Peyer's patch (tissue), 4 donors: ENCODE measurements around the gene E4F1. TPM values are rescaled to one million over a fixed set of nuclear protein-coding genes. Genes with fewer than 3 reads are reported as not detected.
A peak's percentile ranks its signal among the peaks of the same experiment; 100 is the strongest.
"Not testable (repeated sequence)": the region's sequence is repeated elsewhere in the genome, so short reads cannot be mapped to it uniquely, and the experiment has no call there.

Source experiments
- DNase-seq, 3 donors: peaks; one replicate each; pipeline ENCODE4 v3.0.0-alpha.2; 2017 to 2019
- H3K27ac ChIP-seq, 4 donors: fragments of 200-600 bp; sonication (generic); one replicate each; pipeline ENCODE4 v1.5.1; 2016 to 2019
- H3K27me3 ChIP-seq, 2 donors: fragments of 200-600 bp; sonication (generic); one replicate each; pipeline ENCODE4 v1.5.1; 2019
- H3K36me3 ChIP-seq, 3 donors: fragments of 200-600 bp; sonication (generic); one replicate each; pipeline ENCODE4 v1.5.1; 2016 to 2019
- H3K4me1 ChIP-seq, 4 donors: fragments of 200-600 bp; sonication (generic); one replicate each; pipeline ENCODE4 v1.5.1; 2016 to 2019
- H3K4me3 ChIP-seq, 4 donors: fragments of 200-600 bp; sonication (generic); 1 replicate in 3 of 4; 2 replicates in 1 of 4; pipeline ENCODE4 v1.5.1; 2016 to 2019; ENCODE audit warnings: mild to moderate bottlenecking in 1 of 4
- H3K9me3 ChIP-seq, 4 donors: fragments of 200-600 bp; sonication (generic); one replicate each; pipeline ENCODE4 v1.5.1; 2016 to 2019; ENCODE audit warnings: mild to moderate bottlenecking in 1 of 4
- POLR2A ChIP-seq, 2 donors: fragments of 450-650 bp; IDR thresholded peaks; one replicate each; pipeline ENCODE4 v1.5.1; 2017; ENCODE audit warnings: antibody characterized with exemption in 2 of 2, mild to moderate bottlenecking in 2 of 2, moderate library complexity in 2 of 2
- total RNA-seq, 4 donors: library from RNA; depleted of rRNA; stranded (reverse); fragments of >200 nt; gene quantifications; one replicate each; pipeline ENCODE4 v1.1.0, GENCODE V29; 2016
- TF ChIP-seq, protein P1 (sequence below), 6 experiments: fragments of 450-650 bp in 4 of 6; fragments of 200-600 bp in 2 of 6; sonication (generic) in 1 of 6; IDR thresholded peaks; one replicate each; pipeline ENCODE4 v1.5.1; 2017 to 2019; ENCODE audit warnings: antibody characterized with exemption in 6 of 6, mild to moderate bottlenecking in 3 of 6, moderate library complexity in 1 of 6

Gene E4F1
- total RNA-seq, 4 donors from 2014 or later: 35.6 to 124 (median 76.2) TPM

DNA sequence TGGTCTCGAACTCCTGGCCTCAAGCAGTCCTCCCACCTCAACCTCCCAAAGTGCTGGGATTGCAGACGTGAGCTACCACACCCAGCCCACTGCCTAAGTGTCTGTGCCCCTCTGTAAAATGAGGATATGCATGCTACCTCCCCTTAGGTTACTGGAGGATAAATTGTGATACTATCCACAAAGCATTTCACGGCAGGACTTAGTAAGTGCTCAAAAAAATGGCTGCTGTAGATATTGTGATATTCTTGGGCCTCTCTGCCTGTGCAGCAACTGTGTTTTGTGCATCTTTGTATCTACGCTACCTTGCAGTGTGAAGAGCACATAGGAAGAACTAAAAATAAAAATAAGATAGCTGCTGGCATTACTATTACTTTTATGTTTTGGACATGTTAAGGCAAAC lies 25.1 kb upstream of the E4F1 start:
- no peak for DNase-seq
- Histone ChIP-seq H3K4me1 (peaks cover 0 to 19% (median 13%) of the 10 kb centered on the region in 4 donors), H3K4me3 (no peak overlapping the region), H3K27ac (no peak overlapping the region), H3K36me3 (no peaks in the 10 kb centered on the region), H3K9me3 (no peaks in the 10 kb centered on the region), H3K27me3 (peaks cover 0 to 27% of the 10 kb centered on the region in 2 donors)
- TF ChIP-seq, protein P1, sequence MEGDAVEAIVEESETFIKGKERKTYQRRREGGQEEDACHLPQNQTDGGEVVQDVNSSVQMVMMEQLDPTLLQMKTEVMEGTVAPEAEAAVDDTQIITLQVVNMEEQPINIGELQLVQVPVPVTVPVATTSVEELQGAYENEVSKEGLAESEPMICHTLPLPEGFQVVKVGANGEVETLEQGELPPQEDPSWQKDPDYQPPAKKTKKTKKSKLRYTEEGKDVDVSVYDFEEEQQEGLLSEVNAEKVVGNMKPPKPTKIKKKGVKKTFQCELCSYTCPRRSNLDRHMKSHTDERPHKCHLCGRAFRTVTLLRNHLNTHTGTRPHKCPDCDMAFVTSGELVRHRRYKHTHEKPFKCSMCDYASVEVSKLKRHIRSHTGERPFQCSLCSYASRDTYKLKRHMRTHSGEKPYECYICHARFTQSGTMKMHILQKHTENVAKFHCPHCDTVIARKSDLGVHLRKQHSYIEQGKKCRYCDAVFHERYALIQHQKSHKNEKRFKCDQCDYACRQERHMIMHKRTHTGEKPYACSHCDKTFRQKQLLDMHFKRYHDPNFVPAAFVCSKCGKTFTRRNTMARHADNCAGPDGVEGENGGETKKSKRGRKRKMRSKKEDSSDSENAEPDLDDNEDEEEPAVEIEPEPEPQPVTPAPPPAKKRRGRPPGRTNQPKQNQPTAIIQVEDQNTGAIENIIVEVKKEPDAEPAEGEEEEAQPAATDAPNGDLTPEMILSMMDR (IDR thresholded peaks at IDR 0.05): no peak
- TF ChIP-seq POLR2A (IDR thresholded peaks at IDR 0.05): no peak

DNA sequence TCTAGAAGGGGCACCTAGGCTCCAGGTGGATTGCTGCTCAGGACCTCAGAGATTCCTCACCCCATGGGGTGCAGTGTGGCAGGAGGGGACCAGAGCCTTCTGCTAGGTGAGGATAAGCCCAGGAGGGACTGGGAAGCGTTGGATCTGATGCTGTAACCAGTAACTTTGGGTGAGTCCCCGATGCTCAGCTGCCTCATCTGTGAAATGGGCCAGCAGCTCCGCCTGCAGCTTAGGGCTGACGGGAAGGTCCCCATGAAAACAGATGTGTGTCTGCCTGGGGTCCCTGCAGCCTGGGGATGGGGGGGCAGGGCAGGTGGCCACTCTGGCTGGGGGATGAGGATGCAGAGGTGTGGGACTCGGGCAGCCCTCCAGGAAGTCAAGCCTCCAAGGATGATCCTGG lies 24.3 kb upstream of the E4F1 start:
- H3K36me3 ChIP-seq: no peaks in the 10 kb centered on the region
- peaks cover 0 to 27% of the 10 kb centered on the region in 2 donors for H3K27me3 ChIP-seq
- H3K4me3 ChIP-seq: no peak overlapping the region
- TF ChIP-seq, protein P1 (IDR thresholded peaks at IDR 0.05): no peak
- no peak for TF ChIP-seq POLR2A (IDR thresholded peaks at IDR 0.05)
- peaks cover 0 to 19% (median 13%) of the 10 kb centered on the region in 4 donors for H3K4me1 ChIP-seq
- no peak overlapping the region for H3K27ac ChIP-seq
- no peak for DNase-seq
- no peaks in the 10 kb centered on the region for H3K9me3 ChIP-seq

DNA sequence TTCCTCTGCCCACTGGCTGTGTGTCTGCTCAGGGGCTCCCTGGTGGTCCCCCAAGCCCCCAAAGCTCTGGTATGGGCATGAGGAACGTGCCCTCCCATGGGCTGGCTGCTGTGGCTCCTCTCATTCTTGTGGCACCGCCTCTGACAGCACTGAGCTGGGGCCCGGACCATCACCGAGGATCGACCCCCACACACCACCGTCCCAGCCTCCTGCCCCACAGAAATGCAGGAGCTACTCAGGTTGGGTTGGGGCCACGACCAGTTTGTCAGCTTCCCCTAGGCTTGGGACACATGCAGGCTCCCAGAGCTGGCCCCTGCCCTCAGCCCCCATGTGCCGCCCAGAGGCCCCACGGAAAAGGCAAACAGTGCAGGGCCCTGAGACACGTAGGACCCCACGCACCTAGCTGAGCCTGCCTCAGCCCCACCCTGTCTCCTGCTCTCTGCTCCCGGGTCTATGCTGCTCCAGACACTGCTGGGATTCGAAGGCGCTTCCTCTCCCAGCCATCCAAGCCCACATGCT lies 23.7 kb upstream of the E4F1 start:
- Histone ChIP-seq H3K36me3 (no peaks in the 10 kb centered on the region), H3K27me3 (peaks cover 0 to 26% of the 10 kb centered on the region in 2 donors), H3K9me3 (no peaks in the 10 kb centered on the region), H3K4me3 (no peak overlapping the region), H3K27ac (no peak overlapping the region), H3K4me1 (peaks cover 0 to 23% (median 13%) of the 10 kb centered on the region in 4 donors)
- no peak for TF ChIP-seq POLR2A (IDR thresholded peaks at IDR 0.05)
- TF ChIP-seq, protein P1 (IDR thresholded peaks at IDR 0.05): no peak
- no peak for DNase-seq

DNA sequence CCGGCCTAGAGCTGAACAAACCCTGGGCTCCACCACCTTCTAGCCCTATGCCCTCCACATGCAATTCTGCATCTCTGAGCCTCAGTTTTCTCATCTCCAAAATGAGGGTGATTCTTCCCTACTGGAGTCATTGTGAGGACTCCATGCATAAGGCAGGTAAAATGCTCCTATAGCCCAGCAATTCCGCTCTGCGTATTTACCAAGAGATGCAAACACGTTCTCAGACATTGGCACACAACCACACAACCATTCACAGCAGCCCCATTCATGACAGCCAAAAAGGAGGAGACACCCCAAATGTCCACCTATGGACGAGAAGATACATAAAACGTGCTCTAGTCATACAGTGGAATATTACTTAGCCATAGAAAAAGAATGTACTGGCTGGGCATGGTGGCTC lies 23.1 kb upstream of the E4F1 start:
- no peak for DNase-seq
- peaks cover 0 to 18% (median 9%) of the 10 kb centered on the region in 4 donors for H3K4me1 ChIP-seq
- peaks cover 0 to 20% of the 10 kb centered on the region in 2 donors for H3K27me3 ChIP-seq
- H3K36me3 ChIP-seq: no peaks in the 10 kb centered on the region
- TF ChIP-seq POLR2A (IDR thresholded peaks at IDR 0.05): no peak
- TF ChIP-seq, protein P1 (IDR thresholded peaks at IDR 0.05): no peak
- H3K27ac ChIP-seq: no peak overlapping the region
- H3K4me3 ChIP-seq: no peak overlapping the region
- H3K9me3 ChIP-seq: no peaks in the 10 kb centered on the region

DNA sequence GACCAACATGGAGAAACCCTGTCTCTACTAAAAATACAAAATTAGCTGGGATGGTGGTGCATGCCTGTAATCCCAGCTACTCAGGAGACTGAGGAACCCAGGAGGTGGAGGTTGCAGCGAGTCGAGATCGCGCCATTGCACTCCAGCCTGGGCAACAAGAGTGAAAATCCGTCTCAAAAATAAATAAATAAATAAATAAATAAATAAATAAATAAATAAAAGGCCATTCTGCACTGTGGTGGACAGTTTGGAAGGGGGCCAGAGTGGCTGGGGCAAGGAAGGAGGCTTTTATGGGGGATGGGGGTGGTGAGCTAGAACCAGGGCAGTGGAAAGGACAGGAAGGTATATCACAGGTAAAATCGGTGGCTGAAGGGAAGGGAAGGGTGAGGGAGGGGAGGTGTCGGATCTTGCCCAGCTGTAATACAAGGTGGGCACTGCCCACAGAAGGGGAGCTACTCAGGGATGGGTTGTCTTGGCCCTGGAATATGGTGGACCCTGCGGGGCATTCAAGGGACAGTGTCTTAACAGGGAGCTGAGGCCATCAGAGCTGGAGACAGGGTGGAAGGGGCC lies 20.2 kb upstream of the E4F1 start:
- DNase-seq, H3K27ac ChIP-seq, H3K4me3 ChIP-seq, H3K9me3 ChIP-seq, H3K27me3 ChIP-seq: not testable (repeated sequence)
- Histone ChIP-seq H3K36me3 (peaks cover 0 to 18% (median 0%) of the 10 kb centered on the region in 3 donors), H3K4me1 (peaks cover 0 to 18% (median 6%) of the 10 kb centered on the region in 4 donors)

DNA sequence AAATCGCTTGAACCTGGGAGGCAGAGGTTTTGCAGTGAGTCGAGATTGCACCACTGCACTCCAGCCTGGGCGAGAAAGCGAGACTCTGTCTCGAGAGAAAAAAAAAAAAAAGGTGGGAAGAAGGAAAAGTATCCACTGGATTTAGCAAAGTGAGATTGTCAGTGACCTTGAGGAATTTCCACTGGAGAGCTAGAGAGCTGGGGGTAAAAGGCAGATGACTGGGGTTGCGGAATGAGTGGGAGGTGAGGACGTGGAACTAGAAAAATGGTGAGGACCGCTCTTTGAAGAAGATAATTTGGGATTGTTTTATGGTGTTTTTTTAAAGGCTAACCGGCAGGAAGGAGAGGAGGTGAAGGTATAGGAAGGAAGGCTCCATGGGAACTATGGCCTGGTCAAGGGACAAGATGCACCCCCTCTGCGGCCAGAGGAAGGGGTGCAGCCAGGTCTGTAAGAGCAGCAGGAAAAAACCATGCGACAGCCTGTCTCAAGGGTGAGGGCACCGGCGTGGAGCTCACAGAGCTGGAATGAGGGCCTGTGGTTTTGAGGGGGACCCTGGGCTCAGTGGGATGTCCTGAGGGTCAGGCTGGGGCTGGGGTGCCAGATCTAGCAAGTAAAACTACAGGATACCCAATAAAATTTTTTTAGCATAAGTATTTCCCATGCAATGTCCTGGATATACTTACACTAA lies 18.8 kb upstream of the E4F1 start:
- peaks cover 0 to 32% (median 0%) of the 10 kb centered on the region in 3 donors for H3K36me3 ChIP-seq
- TF ChIP-seq, protein P1 (IDR thresholded peaks at IDR 0.05): no peak
- TF ChIP-seq POLR2A (IDR thresholded peaks at IDR 0.05): no peak
- H3K27ac ChIP-seq: peak overlapping the region; percentile 84 to 99 (median 96)
- H3K4me3 ChIP-seq: peak overlapping the region; percentile 59 to 98 (median 82)
- DNase-seq: no peak
- H3K27me3 ChIP-seq: no peaks in the 10 kb centered on the region
- H3K9me3 ChIP-seq: no peaks in the 10 kb centered on the region
- H3K4me1 ChIP-seq: peaks cover 0 to 18% (median 6%) of the 10 kb centered on the region in 4 donors
